Mammary microvascular endothelial cell (primary cell): ENCODE measurements around the gene SLC36A4. TPM values are rescaled to one million over a fixed set of nuclear protein-coding genes. Genes with fewer than 3 reads are reported as not detected.

ENCODE experiments used
- total RNA-seq: library from RNA; depleted of rRNA; stranded (reverse); fragments of >200 nt; gene quantifications from 2 replicates; pipeline ENCODE4 v1.2.3, GENCODE V29; 2015

Gene SLC36A4
- 7.1 and 10.7 TPM in 2 replicates for total RNA-seq

GRCh38 chr11:93197380-93198214, at the start of gene SLC36A4:
Gene SLC36A4, minus strand, starts transcription at chr11:93197991. Its CDS starts 159 bp downstream, at chr11:93197832.

Other genes starting within 250 kb of the SLC36A4 start
- gene MTNR1B, start 228.3 kb downstream of the SLC36A4 start, total RNA-seq: not detected in 2 replicates
- not detected in 2 replicates for gene DEUP1, start 132.8 kb upstream of the SLC36A4 start, total RNA-seq